Activated CD8-positive, alpha-beta memory T cell treated with anti-CD3 and anti-CD28 coated beads for 4 hours (primary cell): ENCODE data around the gene GALNTL6.
"Not testable (repeated sequence)": the region's sequence is repeated elsewhere in the genome, so short reads cannot be mapped to it uniquely, and the experiment has no call there.

Experiments used
- DNase-seq, 2 donors: peaks; one replicate each; pipeline ENCODE4 v3.0.0-alpha.2; 2020; ENCODE audit warnings: low read depth in 2 of 2

Gene GALNTL6

GRCh38 chr4:172938072-172938829 is 1125.0 kb downstream of the GALNTL6 start:
- no peak for DNase-seq

DNA sequence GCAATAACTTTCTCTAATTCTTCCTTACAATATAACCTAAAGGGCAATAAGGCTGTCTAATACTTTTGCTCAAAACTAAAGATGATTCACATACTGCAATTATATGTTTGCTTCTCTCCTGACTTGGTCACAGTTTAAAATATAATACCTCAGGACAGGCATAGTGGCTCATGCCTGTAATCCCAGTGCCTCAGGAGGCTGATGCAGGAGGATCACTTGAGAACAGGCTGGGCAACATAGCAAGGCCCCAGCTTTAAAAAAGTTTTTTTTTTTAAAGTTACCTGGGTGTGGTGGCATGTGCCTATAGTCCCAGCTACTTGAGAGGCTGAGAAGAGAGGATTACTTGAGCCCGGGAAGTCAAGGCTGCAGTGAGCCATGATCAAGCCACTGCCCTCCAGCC is 1125.7 kb downstream of the GALNTL6 start:
- DNase-seq = no peak

DNA sequence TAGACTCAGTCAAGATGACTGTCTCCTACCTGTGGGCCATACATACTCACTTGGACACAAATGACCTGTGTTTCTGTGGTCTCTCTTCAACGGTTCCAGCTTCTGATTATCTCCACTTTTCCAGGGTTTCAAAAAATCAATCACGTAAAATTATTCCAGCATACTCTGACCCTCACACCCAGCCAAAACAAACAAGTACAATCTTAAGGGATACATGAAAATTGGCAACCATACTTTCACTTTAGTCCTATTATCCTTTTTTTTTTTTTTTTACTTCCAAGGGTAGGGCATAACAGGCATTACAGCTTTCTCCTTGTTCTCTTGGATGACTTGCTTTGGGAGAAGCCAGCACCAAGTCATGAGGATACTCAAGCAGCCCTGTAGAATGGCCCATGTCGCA is 1129.6 kb downstream of the GALNTL6 start:
- DNase-seq = no peak

- DNase-seq = no peak
Observed at GRCh38 chr4:172945611-172946010, 1132.4 kb downstream of the GALNTL6 start.

- DNase-seq = no peak
Observed at GRCh38 chr4:172946503-172946902, 1133.3 kb downstream of the GALNTL6 start.

GRCh38 chr4:172947594-172947993 is 1134.4 kb downstream of the GALNTL6 start:
- no peak for DNase-seq

DNA sequence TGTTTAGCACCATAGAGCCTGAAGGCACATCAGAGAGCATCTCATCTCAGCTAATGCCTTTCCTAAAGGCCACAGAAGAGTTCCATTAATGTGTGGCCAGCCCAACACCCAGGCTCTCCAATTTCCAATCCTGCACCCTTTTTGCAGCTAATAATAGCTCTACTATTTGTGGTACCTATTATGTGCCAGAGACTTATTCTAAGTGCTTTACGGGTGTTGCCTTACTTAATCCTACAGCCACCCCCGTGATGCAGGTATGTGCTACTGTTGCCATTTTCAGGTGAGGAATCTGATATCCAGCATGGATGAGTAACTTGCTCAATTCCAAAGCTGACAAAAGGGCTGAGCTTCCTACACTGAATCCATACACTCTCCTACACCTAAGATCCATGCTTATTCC is 1137.8 kb downstream of the GALNTL6 start:
- DNase-seq = no peak

GRCh38 chr4:172951679-172952451 is 1138.7 kb downstream of the GALNTL6 start:
- DNase-seq = no peak

DNA sequence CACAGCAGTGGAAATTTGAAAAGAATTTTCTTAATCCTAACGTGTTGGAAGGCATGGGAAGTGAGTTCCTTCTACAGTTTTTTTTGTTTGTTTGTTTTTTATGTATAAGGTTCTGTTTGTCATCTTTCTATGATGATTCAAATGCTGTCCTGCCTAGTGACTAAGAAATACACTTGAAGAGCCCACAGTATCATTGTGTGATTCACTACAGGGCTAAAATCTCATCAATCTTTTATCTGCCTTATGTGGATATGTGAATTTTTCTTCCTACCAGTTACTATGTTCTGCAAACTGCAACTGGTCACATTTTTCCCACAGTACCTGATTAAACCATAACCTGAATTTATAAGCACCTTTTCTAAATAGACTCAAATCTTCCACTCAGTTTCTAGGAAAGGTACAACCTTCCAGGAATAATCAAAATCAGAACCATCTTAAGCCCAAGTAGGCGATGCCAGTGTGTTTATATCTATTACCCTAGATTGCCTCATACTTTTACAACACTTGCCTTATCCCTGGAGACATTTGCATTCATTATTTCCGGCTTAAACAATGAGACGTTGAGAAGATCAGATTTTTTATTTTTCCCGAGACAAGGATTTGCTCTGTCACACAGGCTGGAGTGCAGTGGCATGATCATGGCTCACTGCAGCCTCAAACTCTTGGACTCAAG is 1140.8 kb downstream of the GALNTL6 start:
- DNase-seq = no peak

DNA sequence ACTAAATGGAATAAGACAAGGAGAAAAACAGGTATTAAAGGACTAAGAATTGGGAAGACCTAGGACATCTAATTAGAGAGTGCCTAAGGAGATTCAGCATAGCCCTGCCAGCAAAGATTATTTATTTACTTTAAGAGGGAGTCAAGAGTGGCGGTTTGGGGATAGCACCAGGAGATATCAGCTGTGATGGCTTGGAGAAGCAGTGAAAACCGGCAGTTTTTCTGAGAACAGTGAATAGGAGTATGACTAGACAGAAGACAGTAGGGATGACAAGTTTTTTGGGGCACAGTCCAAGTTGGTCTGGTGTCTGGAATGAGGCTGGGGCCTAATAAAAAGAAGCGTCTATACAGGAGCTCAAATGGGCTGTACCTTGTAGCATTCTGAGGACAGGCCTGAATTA is 1143.1 kb downstream of the GALNTL6 start:
- DNase-seq = not testable (repeated sequence)

GRCh38 chr4:172957216-172957615 is 1144.0 kb downstream of the GALNTL6 start:
- no peak for DNase-seq

DNA sequence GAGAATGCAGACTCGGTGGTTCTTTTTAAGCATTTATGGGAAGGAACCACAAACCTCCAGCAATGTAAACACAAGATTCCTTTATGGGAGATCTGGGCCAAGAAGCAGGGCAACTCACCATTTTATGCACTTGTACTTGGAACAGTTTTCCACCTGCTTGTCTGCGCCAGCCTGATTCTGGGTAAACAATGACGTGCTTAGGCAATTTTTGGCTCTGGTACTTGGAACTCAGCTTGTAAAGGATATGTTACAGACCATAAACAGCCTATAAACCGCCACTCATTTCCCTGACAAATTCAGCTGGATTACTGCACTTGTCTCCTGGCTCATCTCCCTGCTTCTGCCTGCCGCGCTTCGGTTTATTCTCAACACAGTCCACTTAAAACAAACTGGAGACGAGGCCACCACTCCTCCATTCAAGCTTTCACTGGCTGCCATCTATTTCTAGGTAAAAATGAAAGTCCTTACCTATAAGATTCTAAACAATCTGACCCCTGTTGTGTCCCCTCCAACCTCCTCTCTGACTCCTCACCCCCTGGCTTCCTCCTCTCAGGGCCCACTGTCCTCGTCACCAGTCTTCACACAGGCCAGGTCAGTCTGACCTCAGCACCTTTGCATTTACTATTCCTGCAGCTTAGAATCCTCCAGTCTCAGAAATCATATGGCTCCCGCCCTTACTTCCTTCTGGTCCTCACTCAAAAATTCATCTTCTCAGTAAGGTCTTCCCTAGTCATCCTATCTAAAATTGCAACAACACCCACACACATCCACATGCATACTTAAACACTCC is 1149.6 kb downstream of the GALNTL6 start:
- no peak for DNase-seq

DNA sequence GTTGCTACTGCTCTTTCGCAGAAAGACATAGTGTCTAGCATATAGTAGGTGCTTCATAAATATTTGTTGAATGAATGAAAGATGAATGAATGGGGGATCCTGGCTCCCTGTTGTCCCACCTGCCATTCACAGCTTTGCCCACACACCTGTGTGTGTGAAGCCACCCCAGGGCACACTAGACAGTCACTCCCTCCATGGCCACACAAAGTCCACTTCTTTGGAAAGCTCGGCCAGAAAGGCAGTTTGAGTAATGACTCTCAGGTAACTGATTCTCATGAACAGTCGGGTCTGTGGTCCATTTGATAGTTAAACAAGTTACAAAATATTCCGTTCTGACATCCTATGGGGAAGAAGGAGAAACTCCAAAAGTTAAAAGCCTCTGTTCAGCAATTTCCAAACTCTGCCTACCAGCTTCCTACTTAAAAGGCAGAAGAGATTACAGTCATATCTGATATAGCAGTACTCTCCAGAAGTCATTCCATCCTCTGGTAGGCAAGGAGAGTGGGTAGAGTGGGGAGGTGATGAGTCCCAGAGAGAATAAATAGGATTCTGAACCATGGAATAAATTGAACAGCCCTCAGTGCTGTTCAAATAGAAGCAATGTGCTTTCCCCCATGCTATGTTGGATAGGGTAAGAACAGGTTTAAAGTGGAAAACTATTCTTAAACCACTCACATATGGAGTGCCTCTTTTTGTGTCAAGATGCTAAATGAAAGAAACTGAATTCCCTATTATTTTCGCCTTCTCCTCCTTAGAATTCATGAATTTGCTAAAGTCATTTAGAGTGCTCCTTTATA is 1150.5 kb downstream of the GALNTL6 start:
- no peak for DNase-seq

GRCh38 chr4:172970189-172970588 is 1157.0 kb downstream of the GALNTL6 start:
- DNase-seq = not testable (repeated sequence)

- no peak for DNase-seq
Observed at GRCh38 chr4:172974586-172974985, 1161.4 kb downstream of the GALNTL6 start.

GRCh38 chr4:172975651-172976229 is 1162.5 kb downstream of the GALNTL6 start:
- no peak for DNase-seq

GRCh38 chr4:172977491-172978041 is 1164.4 kb downstream of the GALNTL6 start:
- not testable (repeated sequence) for DNase-seq

GRCh38 chr4:172978848-172979247 is 1165.6 kb downstream of the GALNTL6 start:
- no peak for DNase-seq

- no peak for DNase-seq
Observed at GRCh38 chr4:172979332-172979731, 1166.1 kb downstream of the GALNTL6 start.

GRCh38 chr4:172980219-172980618 is 1167.0 kb downstream of the GALNTL6 start:
- DNase-seq = no peak
